Ascending aorta (tissue), 2 donors: ENCODE measurements around the gene PAPPA. TPM values are rescaled to one million over a fixed set of nuclear protein-coding genes. Genes with fewer than 3 reads are reported as not detected.

Source experiments
- DNase-seq, 2 donors: peaks; one replicate each; pipeline ENCODE4 v3.0.0-alpha.2; 2019; ENCODE audit warnings: low spot score in 2 of 2
- H3K27ac ChIP-seq, 2 donors: fragments of 200-600 bp; sonication (generic); one replicate each; pipeline ENCODE4 v1.5.1; 2016 to 2017; ENCODE audit warnings: mild to moderate bottlenecking in 1 of 2
- H3K27me3 ChIP-seq: fragments of 200-600 bp; sonication (generic); one replicate; pipeline ENCODE4 v1.5.1; 2017
- H3K36me3 ChIP-seq, 2 donors: fragments of 200-600 bp; sonication (generic); one replicate each; pipeline ENCODE4 v1.5.1; 2016
- H3K4me1 ChIP-seq, 2 donors: fragments of 200-600 bp; sonication (generic); one replicate each; pipeline ENCODE4 v1.5.1; 2016 to 2017; ENCODE audit warnings: mild to moderate bottlenecking in 1 of 2
- H3K4me3 ChIP-seq, 2 donors: fragments of 200-600 bp; sonication (generic); one replicate each; pipeline ENCODE4 v1.5.1; 2016 to 2017; ENCODE audit warnings: mild to moderate bottlenecking in 1 of 2
- H3K9me3 ChIP-seq, 2 donors: fragments of 200-600 bp; sonication (generic); one replicate each; pipeline ENCODE4 v1.5.1; 2016
- intact Hi-C: fragments of 100-400 bp; cut with DNase I; formaldehyde crosslinking; loops from one replicate; pipeline ENCODE4 v1.15.1; 2023
- total RNA-seq: library from RNA; depleted of rRNA; stranded (reverse); fragments of >200 nt; gene quantifications from one replicate; pipeline ENCODE4 v1.1.0, GENCODE V29; 2016
- TF ChIP-seq, protein P1 (sequence below), 3 experiments: fragments of 200-600 bp in 2 of 3; fragments of 450-650 bp in 1 of 3; sonication (generic) in 2 of 3; IDR thresholded peaks; one replicate each; pipeline ENCODE4 v1.5.1; 2016 to 2019; ENCODE audit warnings: antibody characterized with exemption in 3 of 3, mild to moderate bottlenecking in 1 of 3, moderate library complexity in 1 of 3

Gene PAPPA
- total RNA-seq, 1 donor from 2014 or later: 6.0 TPM

DNA sequence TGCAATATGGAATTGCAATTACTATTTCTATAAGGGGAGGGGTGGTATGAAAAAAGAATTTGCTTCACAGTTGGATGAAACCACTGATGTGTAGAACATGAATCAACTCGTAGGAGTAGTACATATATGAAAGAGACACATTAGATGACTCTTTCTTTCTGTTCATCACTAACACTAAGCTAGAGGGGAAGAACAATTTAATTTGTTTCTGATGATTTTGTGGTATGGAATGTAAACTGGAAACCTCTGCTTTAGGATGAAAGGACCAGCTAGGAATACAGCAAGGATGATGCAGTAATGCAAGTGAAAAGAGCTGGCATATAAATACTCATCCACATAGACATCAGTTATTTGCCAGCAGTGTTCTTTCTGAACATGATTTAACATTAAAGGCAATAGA is 113.4 kb downstream of the PAPPA start:
- intact Hi-C loops: no loop called here
- H3K4me1 ChIP-seq: no peaks in the 10 kb centered on the region
- H3K9me3 ChIP-seq: no peaks in the 10 kb centered on the region
- H3K27ac ChIP-seq: no peak overlapping the region
- TF ChIP-seq, protein P1, sequence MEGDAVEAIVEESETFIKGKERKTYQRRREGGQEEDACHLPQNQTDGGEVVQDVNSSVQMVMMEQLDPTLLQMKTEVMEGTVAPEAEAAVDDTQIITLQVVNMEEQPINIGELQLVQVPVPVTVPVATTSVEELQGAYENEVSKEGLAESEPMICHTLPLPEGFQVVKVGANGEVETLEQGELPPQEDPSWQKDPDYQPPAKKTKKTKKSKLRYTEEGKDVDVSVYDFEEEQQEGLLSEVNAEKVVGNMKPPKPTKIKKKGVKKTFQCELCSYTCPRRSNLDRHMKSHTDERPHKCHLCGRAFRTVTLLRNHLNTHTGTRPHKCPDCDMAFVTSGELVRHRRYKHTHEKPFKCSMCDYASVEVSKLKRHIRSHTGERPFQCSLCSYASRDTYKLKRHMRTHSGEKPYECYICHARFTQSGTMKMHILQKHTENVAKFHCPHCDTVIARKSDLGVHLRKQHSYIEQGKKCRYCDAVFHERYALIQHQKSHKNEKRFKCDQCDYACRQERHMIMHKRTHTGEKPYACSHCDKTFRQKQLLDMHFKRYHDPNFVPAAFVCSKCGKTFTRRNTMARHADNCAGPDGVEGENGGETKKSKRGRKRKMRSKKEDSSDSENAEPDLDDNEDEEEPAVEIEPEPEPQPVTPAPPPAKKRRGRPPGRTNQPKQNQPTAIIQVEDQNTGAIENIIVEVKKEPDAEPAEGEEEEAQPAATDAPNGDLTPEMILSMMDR (IDR thresholded peaks at IDR 0.05): no peak
- DNase-seq: no peak
- no peaks in the 10 kb centered on the region for H3K27me3 ChIP-seq
- H3K4me3 ChIP-seq: no peak overlapping the region
- peaks cover 0 to 13% of the 10 kb centered on the region in 2 donors for H3K36me3 ChIP-seq

DNA sequence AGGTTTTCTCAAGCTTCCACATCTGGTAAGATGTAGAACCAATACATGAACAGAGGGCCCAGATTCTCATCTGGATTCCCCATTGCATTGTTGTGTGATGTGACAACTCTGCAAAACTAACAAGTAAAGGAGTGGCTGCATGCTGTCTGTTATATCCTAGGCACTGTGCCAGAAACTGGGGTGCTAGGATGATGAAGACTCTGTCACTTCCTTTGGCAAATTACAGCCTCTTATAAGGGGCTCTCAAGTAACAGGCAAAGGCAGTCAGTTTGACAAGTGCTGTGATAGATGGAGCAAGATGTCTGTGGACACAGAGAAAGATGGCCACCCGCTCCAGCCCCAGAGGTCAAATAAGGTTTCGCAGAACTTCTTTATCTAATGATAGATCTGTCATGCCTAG is 115.7 kb downstream of the PAPPA start:
- no peak for DNase-seq
- Histone ChIP-seq H3K4me1 (no peaks in the 10 kb centered on the region), H3K36me3 (peaks cover 0 to 16% of the 10 kb centered on the region in 2 donors), H3K27ac (no peak overlapping the region), H3K27me3 (no peaks in the 10 kb centered on the region), H3K4me3 (no peak overlapping the region), H3K9me3 (no peaks in the 10 kb centered on the region)
- TF ChIP-seq, protein P1 (IDR thresholded peaks at IDR 0.05): no peak
- intact Hi-C loops: no loop called here

DNA sequence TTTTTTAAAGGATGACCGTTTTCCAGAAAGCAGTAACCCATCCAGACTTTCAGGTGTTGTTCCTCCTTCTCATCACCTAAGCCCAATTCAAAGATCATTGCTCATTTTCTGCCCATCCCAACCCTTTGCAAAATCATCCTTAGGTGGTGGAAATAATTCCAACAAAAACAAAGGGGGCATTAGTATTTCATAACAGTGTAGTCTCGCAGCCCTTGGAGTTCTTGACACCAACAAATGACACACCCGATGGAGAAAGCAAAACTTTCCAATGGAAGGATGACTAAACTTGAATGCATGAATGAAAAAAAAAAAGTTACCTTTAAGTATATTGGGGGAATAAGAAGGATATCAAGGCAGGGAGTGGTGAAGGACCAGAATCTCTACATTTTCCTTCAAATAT is 117.0 kb downstream of the PAPPA start:
- TF ChIP-seq, protein P1 (IDR thresholded peaks at IDR 0.05): no peak
- Histone ChIP-seq H3K4me3 (no peak overlapping the region), H3K4me1 (no peaks in the 10 kb centered on the region), H3K36me3 (peaks cover 0 to 16% of the 10 kb centered on the region in 2 donors), H3K27ac (no peak overlapping the region), H3K27me3 (no peaks in the 10 kb centered on the region), H3K9me3 (no peaks in the 10 kb centered on the region)
- no peak for DNase-seq
- intact Hi-C loops: no loop called here

DNA sequence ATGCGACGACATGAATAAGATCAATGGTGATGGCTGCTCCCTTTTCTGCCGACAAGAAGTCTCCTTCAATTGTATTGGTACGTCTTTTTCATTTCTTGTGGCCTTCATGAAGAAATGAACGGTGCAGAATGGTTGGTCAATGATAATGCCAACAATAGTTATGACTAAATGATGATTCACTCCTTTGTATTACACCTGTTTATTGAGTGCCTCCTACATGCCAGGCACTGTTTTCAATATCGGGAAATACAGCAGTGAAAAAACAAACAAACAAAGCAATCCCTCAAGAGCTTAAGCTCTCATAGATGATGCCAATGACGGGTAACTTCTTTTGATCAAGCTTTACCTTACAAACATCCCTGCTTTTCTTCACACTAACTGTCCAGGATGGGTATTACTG is 117.7 kb downstream of the PAPPA start:
- no peak overlapping the region for H3K4me3 ChIP-seq
- H3K27ac ChIP-seq: no peak overlapping the region
- TF ChIP-seq, protein P1 (IDR thresholded peaks at IDR 0.05): no peak
- no peaks in the 10 kb centered on the region for H3K4me1 ChIP-seq
- intact Hi-C loops: no loop called here
- H3K9me3 ChIP-seq: no peaks in the 10 kb centered on the region
- H3K27me3 ChIP-seq: no peaks in the 10 kb centered on the region
- peaks cover 0 to 16% of the 10 kb centered on the region in 2 donors for H3K36me3 ChIP-seq
- no peak for DNase-seq

DNA sequence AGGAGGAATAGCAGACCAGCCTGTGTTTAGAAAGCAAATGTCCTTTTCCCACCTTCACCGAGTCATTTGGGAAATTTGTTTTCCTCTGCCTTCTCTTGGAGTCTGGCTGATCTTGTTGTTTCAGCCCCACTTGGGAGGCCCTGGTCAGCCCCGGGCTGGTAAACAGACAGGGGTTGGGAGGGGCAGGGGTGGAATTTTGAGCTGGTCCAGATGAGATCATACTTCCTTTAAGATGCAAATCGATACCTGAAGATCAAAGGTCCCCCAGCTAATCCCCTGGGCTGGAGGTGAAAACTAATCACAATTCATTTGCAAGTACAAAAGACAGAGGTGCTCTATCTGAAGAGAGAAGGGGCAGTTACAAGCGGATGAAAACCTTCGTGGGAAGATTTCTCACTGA is 118.4 kb downstream of the PAPPA start:
- DNase-seq: no peak
- no peaks in the 10 kb centered on the region for H3K9me3 ChIP-seq
- no peak overlapping the region for H3K27ac ChIP-seq
- intact Hi-C loops: no loop called here
- no peak overlapping the region for H3K4me3 ChIP-seq
- no peaks in the 10 kb centered on the region for H3K4me1 ChIP-seq
- TF ChIP-seq, protein P1 (IDR thresholded peaks at IDR 0.05): no peak
- H3K27me3 ChIP-seq: no peaks in the 10 kb centered on the region
- H3K36me3 ChIP-seq: peaks cover 0 to 16% of the 10 kb centered on the region in 2 donors

DNA sequence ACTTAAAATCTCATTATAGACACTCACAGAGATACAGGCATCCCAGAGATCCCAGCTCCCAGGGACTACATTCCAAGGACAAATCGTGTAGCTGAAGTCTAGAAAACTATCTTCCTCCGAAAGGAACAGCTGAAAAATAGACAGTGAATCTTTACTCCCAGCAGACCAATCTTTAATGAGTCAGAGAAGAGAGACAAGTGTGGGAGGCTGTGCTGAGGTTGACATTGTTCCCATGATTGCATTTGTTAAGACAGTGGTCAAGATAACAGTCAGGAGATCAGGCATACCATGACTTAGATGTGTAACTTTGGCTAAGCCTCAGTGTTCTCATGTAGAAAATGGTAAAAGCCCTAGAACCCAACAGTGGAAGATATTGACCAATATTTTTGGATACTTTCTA is 120.7 kb downstream of the PAPPA start:
- Histone ChIP-seq H3K36me3 (peaks cover 0 to 6% of the 10 kb centered on the region in 2 donors), H3K4me1 (no peaks in the 10 kb centered on the region), H3K4me3 (no peak overlapping the region), H3K9me3 (no peaks in the 10 kb centered on the region), H3K27ac (no peak overlapping the region), H3K27me3 (no peaks in the 10 kb centered on the region)
- TF ChIP-seq, protein P1 (IDR thresholded peaks at IDR 0.05): no peak
- DNase-seq: no peak
- intact Hi-C loops: no loop called here
